Stimulated activated CD4-positive, alpha-beta T cell treated with anti-CD3 and anti-CD28 coated beads, Interleukin-15, amount 100 ng/mL, for 48 hours (primary cell): ENCODE results near the gene SMAD3.

Experiments used
- DNase-seq, 2 donors: peaks; one replicate each; pipeline ENCODE4 v3.0.0-alpha.2; 2020; ENCODE audit warnings: low read depth in 2 of 2

The SMAD3 gene

DNA sequence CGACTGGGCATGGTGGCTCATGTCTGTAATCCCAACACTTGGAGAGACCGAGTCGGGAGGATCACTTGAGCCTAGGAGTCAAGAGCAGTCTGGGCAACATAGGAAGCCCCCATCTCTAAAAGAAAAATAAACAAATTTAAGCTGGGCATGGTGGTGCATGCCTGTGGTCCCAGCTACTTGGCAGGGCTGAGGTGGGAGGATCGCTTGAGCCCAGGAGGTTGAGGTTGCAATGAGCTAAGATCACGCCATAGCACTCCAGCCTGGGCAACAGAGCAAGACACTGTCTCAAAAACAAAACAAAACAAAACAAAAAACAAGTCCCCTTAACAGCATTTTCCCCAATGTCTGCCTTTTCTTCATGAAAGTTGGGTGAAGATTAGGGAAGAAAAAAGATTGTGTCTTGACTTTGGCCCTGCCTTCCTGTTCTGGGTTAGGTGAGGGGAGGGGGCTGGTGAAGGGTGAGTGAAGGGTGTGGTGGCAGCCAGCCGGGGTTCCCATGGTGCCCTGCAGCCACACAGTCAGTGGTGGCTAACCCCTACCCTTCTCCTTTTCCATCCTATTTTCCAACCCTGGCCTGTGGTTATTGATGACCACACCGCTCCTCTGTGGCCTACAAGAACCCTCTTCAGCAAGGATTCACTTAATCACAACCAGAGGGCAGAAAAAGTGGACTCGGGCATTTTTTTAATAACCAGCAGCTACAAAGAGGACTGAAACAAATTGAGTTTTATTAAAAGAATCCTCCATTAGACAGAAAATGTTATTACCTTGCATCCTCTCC lies 28.4 kb upstream of the SMAD3 start:
- DNase-seq: no peak

DNA sequence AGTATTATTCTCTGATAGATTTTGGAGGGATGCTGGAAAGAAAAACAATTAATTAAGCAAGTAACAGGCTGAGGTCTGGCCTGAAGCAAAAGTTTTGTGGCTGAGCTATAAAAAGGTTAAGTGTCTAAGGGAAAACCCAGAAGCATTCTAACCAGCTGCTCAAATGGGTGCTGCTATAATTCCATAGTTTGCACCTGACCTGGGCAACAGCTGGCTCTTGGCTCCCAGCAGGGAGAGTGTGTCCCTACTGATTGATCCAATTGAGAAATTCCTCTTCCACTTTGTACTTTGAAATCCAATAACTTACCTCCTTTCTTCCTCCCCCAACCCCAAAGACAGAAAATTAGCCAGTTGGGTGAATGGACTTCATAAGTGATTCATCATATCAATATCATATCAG lies 27.7 kb upstream of the SMAD3 start:
- DNase-seq: no peak

DNA sequence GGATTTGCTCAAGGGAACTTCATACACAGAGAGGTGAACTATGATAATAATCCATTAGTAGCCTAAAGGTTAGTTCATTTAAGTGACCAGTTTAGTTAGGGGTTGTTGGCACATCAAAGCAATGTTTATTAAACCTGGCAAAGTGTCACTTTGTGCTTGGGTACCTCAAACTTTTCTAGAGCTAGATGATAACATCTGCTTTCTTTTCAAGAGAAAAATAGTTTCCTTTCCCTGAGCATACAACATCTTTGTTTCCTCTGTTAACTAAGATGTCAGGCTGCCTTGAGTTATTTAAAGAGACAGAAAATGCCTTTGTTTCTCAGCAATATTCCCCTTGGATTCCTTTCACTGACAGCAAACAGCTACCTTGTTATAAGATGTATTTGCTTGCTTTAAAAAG lies 26.7 kb upstream of the SMAD3 start:
- DNase-seq: no peak

DNA sequence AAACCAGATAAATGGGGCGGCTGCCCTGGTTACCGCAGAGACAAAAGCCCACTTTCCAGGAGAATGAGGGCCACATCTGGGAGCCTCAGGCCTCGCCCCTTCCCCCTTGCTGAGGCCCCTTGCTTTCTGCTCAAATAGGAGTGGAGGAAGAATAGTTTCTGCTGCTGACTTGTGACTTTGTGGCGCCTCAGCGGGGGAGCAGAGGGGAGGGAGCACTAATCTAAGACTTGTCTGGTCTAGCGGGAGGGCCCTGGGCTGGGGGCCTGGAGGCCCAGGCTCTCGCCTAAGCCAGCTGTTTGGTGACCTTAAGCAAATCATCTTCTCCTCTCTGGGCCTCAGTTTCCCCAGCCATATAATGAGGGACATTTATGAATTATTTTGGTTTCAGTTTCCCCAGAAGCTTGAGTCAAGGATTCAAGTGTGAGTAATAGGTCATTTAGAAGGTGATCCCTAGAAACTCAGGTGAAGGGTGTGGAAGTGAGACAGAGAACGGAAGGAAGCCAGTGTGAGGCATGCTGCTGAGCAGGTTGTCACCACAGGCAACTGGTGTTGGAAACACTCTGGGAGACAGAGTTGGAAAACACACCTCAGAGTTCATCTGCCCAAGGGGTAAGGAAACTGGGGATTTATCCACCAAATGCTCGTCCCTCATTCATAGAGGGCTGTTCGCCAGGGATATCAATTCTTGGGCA lies 25.9 kb upstream of the SMAD3 start:
- DNase-seq: no peak

DNA sequence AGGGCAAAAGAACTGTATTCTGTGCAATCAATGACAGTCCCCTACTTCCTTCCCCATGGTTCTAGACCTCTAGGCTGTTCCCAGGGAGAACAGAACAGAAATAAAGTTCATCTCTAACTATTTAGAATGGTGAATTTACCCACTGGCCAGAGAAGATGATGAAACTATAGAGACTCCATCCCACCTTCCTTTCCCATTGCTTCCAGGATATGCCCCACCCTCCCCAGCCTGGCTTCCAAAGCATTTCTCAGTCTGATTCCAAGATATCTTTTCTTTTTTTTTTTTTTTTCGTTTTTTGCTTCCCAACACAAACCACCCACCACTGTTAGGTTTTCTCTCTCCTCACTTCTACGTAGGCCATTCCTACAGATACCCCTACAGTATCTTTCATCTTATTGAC lies 25.1 kb upstream of the SMAD3 start:
- DNase-seq: no peak

DNA sequence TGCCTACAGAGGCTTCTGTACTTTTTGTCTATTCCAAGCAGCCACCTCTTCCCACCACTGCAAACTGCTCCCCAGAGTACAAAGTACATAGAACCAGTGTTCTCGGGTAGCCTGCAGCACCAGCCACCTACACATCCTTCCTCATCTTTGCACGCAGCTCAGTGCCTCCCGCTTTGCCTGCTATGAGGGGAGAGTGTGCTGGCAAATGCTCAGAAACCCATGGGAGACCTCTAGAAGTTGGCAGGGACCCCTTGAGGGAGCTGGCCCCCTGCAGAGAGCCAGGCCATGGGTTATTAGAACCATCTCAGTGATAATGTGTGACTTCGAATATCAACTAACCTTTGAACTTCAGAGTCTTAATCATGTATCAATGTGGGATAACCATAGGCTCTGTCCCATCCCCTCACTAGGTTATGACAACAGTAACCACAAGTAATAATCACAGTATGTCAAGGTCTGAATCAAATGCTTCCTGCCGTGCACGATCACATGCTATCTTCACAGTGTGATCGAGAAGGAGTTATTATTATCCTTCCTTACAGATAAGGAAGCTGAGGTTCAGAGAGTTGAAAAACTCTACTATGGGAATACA lies 22.8 kb upstream of the SMAD3 start:
- no peak for DNase-seq

DNA sequence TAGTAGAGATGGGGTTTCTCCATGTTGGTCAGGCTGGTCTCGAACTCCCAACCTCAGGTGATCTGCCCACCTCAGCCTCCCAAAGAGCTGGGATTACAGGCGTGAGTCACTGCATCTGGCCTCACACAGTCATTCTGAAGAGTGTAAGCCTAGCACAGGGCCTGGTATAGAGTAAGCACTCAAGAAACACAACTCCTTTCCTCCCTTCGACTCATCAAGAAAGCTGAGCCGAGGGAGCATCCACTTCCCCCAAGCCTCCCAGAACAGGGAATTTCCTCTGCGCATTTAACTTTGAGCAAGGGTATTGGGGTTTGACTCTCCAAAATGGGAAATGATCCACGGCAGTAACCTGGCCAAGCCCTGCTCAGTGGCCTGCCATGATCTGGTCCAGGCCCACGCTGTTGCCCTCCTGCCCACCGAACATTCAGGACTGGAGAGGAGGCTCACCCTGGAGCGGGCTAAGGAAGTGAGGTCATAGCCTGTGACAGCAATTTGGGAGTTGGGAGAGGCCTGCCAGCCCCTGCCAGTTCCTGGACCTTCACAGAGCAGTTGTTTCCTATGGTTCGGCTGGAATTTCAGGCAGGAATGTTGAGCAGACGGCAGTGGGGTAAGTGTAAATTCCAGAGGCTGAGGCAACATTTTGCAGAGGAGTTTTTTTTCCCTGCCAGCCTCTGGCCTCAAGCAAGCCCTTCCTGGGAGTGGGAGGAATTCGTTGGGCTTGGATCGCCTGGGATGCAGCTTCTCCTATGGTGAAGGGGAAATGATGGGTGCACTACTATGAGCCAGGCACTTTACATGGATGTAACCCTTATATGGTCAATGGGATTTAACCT lies 21.2 kb upstream of the SMAD3 start:
- DNase-seq: no peak

DNA sequence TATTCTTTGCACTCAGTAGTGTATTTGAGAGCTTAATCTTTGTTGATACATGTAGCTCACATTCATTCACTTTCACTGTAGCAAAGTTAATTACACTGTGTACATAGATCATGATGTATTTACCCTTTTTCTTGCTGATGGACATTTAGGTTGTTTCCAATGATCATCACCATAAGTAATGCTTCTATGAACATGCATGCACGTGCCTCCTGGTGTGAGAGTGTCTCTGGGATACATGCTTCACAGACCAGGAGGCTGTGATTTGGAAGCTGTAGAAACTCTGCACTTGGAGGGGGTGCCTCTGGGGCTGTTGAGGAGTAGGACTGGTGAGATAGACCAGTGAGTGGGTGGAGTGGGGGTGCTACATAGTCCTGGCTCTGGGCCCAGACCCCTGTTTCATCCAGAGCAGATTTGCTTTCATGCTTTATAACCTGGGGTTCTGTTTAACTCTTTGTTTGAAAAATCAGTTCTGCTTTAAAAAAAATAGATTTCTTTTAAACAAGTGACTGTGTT lies 18.2 kb upstream of the SMAD3 start:
- no peak for DNase-seq

DNA sequence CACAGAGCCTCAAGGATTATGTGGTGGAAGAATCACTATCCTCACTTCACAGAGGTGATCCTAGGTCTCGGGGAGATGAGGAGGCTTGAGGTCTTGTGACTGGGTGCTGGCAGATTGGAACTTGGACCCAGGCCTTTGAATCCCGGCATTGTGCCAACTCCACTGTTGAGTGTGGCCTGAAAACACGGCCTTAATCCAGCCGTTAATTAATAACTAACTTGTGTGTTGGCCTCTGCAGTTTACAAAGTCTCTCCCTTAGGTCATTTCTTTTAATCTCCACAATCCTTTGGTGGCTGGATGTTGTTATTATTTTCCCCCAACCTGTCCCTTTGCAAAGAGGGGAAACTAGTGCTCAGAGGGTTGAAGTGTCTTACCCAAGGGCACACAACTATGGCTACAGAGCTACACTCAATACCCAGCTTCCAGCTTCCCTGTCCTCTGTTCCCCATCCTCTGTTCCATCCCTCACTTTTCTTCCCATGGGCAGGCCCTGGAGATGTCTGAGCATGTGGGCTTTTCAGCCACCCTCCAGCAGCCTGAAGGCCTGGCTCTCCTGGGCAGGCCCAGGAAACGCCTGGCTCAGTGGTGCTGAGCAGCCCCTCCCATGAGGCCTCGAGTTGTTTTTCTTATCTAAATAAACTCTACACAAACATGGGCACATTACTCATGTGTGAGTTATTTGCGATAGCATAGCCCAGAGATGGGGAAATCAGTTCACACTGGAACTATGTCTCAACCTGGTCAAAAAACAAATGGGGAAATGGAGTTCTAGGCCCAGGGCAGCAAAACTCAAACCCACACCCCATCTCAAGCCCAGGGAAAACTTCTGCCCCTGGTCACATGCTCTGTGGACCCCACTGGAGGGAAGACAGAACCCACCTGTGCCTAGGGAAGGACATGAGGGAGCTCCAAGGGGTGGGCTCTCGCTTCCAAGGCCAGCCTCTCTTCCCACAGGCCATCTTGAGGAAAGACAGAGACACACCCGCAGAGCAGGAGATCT lies 16.8 kb upstream of the SMAD3 start:
- DNase-seq: no peak

DNA sequence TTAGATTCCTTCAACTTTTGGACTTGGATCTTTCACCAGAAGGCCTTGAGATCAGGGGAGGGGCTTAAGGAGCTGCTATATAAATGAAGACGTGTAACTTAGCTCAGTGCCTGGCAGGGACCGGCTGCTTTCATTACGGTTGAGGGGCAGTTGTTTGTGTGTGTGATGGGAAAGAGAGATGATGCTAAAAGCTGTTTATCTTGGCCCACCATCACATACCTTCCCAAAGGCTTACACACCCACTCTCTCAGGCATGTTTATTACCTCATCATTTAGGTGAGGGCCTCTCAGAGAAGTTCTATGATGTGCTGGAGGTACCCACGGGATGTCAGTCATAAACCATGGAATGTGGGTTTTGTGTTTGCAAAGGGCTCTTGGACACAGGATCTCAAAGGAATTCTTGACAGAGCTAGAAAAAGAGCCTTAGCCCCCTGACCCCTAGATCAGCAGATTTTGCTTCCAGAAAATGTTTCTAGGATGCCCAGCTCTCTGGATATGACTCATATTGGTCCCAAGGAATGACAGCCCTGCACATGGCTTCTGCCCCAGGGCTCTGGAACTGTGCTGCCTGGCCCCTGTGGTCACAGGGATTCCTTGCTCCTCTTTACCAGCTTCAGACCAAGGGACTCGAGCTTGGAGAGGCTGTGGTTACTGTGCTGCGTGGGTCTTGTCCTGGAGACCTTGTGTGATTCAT lies 15.9 kb upstream of the SMAD3 start:
- no peak for DNase-seq

DNA sequence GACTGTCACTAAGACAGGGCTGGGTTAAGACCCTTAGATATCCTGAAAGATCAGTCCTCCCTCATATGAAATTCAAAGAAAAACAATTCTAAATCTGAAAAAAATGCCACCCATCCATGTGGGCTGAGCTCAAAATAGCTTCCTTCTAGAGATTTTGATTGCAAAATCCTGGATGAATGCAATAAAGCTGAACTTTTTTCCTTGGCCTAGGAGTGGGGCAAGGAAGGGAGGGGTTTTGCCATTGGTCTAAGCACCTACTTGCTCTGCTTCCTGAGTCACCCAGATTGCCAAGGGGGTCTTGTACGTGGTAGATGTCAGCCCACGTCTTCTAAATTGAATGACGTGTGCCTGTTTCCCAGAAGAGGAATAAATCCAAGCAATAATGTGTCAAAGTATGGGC lies 15.3 kb upstream of the SMAD3 start:
- no peak for DNase-seq

DNA sequence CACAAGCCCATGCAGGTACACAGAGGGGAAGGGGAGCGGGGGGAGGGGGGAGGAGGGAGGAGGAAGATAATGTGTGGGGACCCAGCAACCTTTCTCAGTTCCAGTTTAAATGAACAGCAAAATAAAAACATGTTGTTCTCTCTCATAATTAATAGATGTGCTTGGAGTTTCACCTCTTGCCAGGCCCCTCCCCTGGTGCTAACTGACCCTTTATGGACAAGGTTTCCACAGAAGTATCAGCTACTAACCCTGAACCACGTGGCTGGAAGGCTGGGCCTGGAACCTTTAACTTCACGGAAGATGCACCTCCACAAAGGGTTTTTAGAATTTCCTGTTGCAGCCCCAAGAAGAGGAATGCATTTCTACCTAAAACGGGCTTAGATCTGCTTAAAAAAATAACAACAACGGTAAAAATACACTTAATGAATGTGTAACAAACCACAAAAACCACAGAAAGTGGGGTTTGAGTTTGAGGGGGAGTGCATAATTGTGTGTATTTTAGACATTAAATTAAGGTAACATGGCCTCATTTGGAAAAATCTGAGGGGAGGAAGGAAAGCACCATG lies 14.8 kb upstream of the SMAD3 start:
- no peak for DNase-seq

DNA sequence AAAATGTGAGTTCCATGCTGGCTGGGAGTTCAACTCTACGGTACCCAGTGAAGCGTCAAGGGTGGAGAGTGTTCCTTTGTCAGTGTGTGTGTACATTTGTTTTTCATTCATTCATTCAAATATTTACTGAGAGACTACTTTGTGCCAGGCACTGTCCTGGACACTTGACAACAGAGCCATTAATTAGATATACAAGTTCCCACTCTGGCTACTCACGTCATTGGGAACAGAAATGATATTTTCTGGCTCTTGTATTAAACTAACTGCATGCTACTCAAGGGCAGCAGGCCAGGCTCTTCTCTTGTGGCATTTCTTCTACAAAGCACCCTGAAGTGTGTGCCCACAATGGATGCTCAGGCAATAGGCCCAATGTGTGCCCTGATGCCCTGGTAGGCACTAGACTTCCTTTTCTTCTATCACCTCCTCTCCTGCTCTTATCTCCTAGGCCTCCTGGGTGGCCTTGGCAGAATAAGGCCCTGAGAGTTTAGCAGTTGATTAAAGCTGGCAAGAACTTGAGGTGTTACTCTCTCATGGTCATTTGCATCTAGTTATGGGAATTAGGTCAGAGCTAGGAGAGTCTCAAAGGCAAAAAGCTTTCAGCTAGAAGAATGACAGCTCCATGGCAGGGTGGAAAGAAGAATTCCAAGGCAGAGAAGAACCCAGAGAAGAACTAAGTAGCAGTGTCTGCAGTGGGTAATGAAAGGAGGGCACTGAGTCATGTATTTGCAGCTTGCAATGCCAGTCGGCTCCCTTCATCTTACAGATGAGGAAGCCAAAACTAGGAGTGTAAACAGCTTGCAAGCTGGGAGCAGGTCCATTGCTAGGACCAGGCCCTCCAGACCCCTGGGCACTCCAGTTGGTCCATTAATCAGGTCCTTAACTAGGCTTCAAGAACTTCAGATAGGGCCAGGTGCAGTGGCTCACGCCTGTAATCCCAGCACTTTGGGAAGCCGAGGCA lies 14.0 kb upstream of the SMAD3 start:
- no peak for DNase-seq

DNA sequence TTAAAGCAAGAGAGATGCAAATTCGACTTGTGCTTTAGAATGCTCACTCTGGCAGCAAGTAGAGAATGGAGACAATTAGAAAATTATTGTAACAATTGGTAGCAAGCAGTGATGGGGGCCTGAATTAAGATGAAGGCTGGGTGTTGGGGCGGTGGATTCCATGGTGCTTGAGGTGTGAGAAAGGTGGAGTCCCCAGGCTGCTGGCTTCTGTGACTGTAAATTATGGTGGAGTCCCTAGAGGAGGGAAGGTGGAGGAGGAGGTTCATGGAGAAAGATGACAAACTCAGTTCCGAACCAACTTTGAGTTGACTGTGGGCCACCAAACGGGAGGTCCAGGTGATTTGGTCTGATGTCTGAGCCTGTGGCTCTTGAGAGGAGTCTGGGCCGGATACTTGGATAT lies 10.7 kb upstream of the SMAD3 start:
- no peak for DNase-seq

DNA sequence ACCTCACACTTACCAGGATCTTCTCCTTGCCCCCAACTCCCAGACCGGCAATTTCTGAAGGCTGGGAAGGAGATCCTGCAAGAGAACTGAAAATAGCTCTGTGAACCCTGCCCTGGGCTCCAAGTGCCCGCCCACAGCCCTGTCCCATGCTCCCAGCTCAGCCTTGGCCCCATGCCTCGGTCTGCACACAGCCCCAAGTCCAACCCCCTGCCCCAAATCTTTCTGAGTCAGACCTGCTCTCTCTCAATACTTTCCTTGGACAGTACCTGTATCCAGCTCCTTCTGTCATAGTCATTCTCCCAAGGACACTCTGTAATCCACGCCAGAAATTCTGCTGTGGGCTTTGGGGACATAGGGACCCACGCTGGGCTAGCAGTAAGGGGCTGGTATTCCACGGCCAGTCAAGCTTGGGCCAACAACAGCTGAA lies 6.3 kb upstream of the SMAD3 start:
- DNase-seq: no peak

DNA sequence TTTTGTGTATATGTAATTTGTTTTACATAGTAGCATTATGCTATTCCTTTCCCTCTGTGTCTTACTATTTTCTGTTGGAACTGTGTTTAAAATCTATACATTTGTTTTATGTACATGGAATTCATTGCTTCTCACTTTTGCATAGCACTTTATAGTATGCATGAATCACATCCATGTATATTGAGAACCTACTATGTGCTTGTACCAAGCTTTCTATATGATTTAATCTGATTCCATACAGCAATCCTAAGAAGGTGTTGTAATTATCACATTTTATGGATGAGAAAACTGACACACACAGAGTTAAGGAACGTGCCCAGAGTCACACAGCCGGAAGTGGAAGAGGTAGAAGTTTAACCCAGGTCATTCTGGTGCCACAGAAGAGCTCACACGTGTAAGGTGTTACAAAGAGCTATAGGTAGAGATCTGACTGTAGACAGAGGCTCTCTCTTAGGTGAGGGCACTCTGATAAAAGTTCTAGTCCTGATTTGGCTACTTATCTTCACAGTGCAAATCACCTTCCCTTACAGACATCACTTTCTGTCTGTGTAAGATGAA lies 3.5 kb upstream of the SMAD3 start:
- no peak for DNase-seq

DNA sequence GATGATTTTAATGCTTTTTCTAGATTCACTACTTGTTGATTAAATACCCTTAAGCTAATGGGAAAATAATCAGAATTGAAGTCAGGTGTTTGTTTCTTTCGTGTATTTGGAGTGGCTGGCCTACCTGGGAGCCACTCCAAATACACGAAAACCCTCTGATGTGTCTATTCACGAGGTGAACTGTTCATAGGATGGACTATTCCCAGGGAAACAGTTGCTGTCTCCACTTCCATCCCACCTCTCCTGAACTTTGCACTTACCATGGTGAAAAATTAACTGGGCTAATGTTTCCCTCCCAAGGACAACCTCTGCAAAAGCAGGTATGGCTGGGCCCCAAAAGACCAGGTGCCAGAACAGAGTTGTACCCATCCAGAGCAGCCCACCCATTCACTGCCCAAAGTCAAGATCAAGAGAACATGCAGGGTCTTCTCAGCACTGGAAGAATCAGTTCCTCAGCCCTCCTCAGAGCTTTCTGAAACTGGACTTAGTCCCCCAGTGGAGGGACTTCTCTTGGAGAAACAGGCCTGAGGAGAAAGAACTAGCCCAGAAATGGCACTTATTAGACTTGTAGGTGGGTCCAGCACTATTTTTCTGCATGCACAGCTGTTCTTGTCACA lies 2.9 kb upstream of the SMAD3 start:
- no peak for DNase-seq
